ENCODE measurements around the gene CCL28.

Gene CCL28

DNA sequence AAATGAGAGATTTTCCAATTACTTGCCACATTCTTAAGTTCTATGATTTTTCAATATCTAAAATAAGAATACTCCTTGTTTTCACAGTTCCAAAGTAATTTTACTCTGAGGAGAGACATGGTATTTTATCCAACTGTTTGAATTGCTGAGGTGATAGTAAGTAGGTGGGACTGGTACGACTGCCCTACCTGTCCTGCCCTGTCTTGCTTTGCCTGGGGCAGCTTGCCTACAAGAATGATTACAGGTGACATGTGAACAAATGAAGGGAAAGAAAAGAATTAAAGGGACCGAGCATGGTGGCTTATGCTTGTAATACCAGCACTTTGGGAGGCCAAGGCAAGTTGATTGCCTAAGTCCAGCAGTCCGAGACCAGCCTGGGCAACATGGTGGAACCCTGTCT lies 57.4 kb downstream of the CCL28 start:
- DNase-seq, result no peak

DNA sequence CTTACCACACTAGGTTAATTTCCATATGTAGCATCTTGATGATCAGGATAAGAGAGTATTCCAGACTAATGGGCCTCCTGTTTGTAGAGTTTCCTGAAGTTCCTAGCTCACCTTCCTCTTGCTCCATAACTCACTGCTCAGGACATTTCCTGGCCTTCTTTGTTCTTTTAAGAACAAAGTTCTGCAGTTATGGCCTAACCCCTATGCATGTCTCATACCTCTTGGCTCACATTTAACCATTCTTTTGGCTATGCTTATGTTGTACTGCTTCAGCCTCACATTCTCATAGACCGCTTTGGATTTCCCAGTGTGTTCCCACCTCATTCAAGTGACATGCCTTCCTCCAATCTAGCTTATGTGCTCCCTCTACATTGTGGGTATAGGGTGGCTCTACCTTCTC lies 58.5 kb downstream of the CCL28 start:
- no peak for DNase-seq

DNA sequence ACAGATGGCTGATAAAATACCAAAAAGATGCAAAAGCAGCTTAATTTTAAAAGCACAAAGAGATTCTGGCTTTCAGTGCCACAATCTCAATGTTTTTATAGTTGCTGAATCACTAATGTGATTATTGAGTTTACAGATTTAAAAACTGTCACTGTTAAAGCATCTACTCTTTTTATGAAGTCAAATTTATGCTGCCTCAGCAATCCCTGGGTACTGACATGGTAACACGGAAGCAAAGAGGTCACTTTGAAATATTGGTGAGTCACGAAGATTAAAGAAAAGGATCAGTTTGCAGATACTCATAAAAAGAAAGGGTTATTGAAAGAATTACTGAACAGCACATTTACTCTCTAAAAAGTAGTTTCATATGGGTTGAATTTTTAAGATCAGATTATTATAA lies 59.3 kb downstream of the CCL28 start:
- DNase-seq, result no peak

DNA sequence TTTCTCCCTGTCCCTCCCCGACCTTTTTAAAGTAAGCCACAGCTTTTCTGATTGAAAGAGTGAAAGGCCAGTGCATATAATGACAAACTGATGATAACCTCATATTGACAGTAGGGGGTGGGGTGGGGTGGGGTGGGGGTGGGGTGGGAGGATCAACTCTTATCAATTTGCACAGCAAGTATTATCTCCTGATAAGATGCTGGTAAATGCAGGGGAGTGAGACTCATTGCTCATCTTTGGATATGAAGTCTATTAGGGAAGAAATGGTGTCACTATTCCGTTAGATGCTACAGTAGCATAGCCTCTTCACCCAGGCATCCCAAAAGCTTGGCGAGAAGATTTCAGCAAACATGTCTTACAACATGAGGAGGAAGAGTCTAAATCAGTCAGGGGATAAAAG lies 60.1 kb downstream of the CCL28 start:
- no peak for DNase-seq

DNA sequence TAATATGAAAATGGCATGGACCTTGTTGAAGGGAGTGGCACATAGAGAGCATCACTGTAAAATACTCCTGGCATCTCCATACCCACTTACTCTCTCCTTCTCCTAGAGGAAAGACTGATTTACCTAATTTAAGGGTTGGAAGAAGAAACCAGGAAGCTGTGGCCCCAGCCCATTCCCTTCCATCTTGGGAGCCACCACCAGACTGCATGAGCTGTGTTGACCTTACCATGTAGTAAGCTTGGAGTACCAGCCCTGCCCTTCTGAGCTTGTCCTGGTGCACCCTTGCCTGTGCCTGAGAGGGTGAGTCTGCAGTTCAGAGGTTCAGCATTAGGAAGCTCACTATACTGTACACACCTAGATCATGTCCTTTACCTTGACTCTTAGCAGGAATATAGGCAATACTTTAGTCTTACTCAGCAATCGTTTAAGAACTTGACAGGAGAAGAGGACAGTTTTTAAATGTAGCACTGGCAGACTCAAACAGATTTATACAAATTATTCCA lies 63.3 kb downstream of the CCL28 start:
- DNase-seq, result no peak

DNA sequence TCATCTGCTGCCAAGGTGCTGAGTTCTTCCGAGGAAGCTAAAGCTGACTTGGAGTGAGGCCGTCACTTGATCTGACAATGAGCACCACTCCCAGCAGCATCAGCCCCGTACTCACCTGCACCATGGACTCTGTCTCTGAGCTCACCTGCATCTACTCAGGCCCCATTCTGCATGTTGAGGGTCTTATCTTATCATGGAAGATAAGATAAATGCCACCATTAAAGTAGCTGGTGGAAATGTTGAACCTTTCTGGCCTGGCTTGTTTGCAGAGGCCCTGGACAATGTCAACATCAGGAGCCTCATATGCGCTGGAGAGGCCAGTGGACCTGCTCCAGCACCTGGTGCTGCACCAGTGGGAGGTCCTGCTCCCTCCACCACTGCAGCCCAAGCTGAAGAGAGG lies 64.0 kb downstream of the CCL28 start:
- no peak for DNase-seq

DNA sequence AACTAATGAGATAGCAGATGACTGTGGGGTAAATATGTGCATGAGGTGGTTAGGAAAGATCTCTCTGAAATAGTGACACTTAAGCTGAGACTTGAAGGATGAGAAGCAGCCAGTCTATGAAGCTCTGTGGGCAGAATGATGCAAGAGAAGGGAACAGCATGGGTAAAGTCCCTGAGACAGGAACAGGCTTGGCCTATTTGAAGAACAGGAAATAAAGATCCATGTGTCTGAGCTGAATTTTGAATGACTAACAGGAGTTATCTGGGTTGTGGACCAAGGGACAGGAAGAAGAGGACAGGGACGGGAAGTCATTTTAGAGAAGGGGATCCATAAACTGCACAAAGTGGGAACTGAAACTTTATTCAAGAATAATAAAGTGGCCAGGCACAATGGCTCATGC lies 73.3 kb downstream of the CCL28 start:
- no peak for DNase-seq

DNA sequence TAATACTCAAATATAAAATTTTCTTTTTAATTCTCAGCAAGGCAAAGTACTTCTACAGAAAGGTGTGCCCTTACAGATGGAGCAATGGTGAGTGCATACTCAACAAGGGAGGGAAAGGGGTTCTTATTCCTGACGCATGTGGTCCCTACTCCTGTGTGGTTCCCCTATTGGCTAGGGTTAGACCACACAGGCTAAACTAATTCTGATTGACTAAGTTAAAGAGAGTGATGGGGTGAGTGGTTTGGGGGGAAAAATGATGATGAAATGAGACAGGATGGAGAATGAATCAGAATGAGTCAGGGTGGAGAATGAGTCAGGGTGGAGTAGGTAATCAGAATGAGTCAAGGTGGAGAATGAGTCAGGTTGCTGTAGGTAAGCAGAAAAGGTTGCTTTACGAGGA lies 76.0 kb downstream of the CCL28 start:
- DNase-seq, result no peak

DNA sequence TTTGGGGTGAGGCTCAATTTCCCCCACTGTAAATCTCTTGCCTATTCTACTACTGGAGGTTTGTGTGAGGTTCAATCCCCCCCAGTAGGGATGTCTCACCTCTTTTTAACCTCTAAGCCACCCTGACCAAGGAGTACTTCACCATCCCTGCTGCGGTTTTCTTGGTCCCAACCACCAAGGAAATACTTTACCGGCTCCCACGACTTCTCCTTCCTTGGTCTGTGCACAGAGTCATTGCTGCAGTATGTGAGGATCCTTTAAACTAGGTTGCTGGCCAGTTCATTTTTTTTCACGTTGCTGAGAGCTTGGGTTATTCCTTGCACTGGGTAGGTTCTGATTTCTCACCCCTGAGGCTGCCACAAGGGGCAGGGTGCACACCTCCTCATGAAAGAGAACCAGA lies 76.5 kb downstream of the CCL28 start:
- no peak for DNase-seq

DNA sequence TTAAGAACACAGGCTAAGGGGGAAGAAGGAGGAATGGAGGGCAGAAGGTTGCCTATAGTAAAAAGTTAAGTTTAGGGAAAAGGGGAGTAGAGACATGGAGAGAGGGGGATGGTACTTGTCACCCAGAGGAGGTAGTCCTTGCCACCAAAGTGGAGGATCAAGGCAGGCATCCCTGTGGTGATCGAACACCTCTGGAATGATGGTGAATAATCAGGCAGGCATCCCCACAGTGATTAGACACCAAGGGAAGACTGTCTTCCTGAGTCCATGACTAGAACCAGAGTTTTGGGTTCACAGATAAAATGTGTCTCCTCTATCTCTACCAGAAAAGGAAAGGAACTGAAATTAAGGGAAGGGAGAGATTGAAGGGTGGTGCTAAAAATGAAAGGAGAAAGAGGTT lies 79.8 kb downstream of the CCL28 start:
- DNase-seq, result no peak

Measured in SHP77 treated with DMSO at 0.1 percent for 48 hours (cell line).